NCI-H187 (cell line): ENCODE results near the gene TWIST2.

Source experiments
- DNase-seq, 2 experiments: peaks; one replicate each; lab custom pipeline; 2025; lab: John Stamatoyannopoulos, UW

The TWIST2 gene

DNA sequence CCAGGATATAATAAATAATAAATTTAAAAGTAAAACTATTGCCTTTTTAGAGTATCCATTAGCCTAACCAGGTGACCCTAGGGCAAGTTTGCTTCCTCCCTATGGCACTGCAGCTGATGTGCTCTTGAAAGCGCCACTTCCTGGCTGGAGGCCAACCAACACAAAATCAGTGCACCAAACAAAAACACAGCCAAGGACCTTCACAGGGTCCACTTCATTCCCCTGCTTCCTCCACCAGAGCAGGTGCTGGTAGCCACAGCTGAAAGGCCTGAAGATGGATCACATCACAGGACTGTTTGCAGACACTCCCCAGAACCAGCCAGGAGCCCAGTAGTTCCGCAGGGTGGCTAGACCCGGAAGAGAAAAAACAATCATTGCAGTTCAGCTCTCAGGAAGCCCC is 108.8 kb downstream of the TWIST2 start:
- DNase-seq: no peak
